HEK293 (cell line): ENCODE results near the gene TCP11.

Experiments used
- CTCF ChIA-PET: fragments of 350-600 bp; formaldehyde crosslinking; extraction: SDS; loops from one replicate; lab custom pipeline; 2021; ENCODE audit warnings: antibody characterized with exemption; lab: Yijun Ruan, JAX
- POLR2A ChIA-PET: fragments of 300-600 bp; formaldehyde crosslinking; extraction: SDS; loops from one replicate; lab custom pipeline; 2020; ENCODE audit warnings: antibody characterized with exemption, inconsistent platforms; lab: Yijun Ruan, JAX
- H3K27ac ChIP-seq: fragments of 200-500 bp; sonication (Bioruptor generic); 2 replicates; pipeline ENCODE4 v1.5.1; 2014; ENCODE audit warnings: low read depth, low read length, control low read depth, inconsistent platforms; ENCODE audit errors: extremely low read depth
- H3K36me3 ChIP-seq, 2 experiments: fragments of 200-500 bp in 1 of 2; sonication (Bioruptor generic) in 1 of 2; 1 replicate in 1 of 2; 2 replicates in 1 of 2; pipeline ENCODE4 v1.5.1; 2014 to 2017; ENCODE audit warnings: inconsistent platforms in 2 of 2, low read length in 2 of 2; ENCODE audit not compliant: control insufficient read depth in 2 of 2, insufficient read depth in 1 of 2
- H3K4me1 ChIP-seq: fragments of 200-500 bp; sonication (Bioruptor generic); 2 replicates; pipeline ENCODE4 v1.5.1; 2014; ENCODE audit warnings: mild to moderate bottlenecking, low read length, inconsistent platforms; ENCODE audit not compliant: control insufficient read depth, insufficient read depth
- H3K4me3 ChIP-seq: 2 replicates; pipeline ENCODE4 v1.5.1; 2011; ENCODE audit warnings: low read depth, mild to moderate bottlenecking, control low read depth, low read length, moderate library complexity
- H3K9me3 ChIP-seq: fragments of 200-500 bp; sonication (Bioruptor generic); 2 replicates; pipeline ENCODE4 v1.5.1; 2014; ENCODE audit warnings: low read depth, low read length, inconsistent platforms; ENCODE audit not compliant: control insufficient read depth, insufficient read depth
- BCL11A ChIP-seq: fragments of 450-650 bp; formaldehyde crosslinking; IDR thresholded peaks from 2 replicates; pipeline ENCODE4 v1.5.1; 2016; ENCODE audit warnings: low read depth, missing biosample characterization, missing genetic modification characterization
- BCL11B ChIP-seq: fragments of 450-650 bp; formaldehyde crosslinking; IDR thresholded peaks from 2 replicates; pipeline ENCODE4 v1.5.1; 2016; ENCODE audit warnings: low read depth, missing biosample characterization, missing genetic modification characterization
- KLF9 ChIP-seq: fragments of 450-650 bp; formaldehyde crosslinking; IDR thresholded peaks from 2 replicates; pipeline ENCODE4 v1.5.1; 2016; ENCODE audit warnings: missing biosample characterization, missing genetic modification characterization, low read depth
- MYNN ChIP-seq: fragments of 450-650 bp; formaldehyde crosslinking; IDR thresholded peaks from 2 replicates; pipeline ENCODE4 v1.5.1; 2016; ENCODE audit warnings: missing biosample characterization, missing genetic modification characterization, borderline replicate concordance
- RBAK ChIP-seq: fragments of 450-650 bp; formaldehyde crosslinking; IDR thresholded peaks from 2 replicates; pipeline ENCODE4 v1.5.1; 2016; ENCODE audit warnings: missing biosample characterization, missing genetic modification characterization
- YY2 ChIP-seq: fragments of 450-650 bp; formaldehyde crosslinking; IDR thresholded peaks from 2 replicates; pipeline ENCODE4 v1.5.1; 2016; ENCODE audit warnings: missing biosample characterization, missing genetic modification characterization
- ZFP3 ChIP-seq: fragments of 450-650 bp; formaldehyde crosslinking; IDR thresholded peaks from 2 replicates; pipeline ENCODE4 v1.5.1; 2016; ENCODE audit warnings: low read depth, missing biosample characterization, missing genetic modification characterization
- ZNF114 ChIP-seq: fragments of 450-650 bp; formaldehyde crosslinking; IDR thresholded peaks from 2 replicates; pipeline ENCODE4 v1.5.0; 2017; ENCODE audit warnings: missing biosample characterization, missing genetic modification characterization
- ZNF121 ChIP-seq: fragments of 450-650 bp; formaldehyde crosslinking; IDR thresholded peaks from 2 replicates; pipeline ENCODE4 v1.5.1; 2016; ENCODE audit warnings: missing biosample characterization, missing genetic modification characterization
- ZNF133 ChIP-seq: fragments of 450-650 bp; formaldehyde crosslinking; IDR thresholded peaks from 2 replicates; pipeline ENCODE4 v1.5.1; 2016; ENCODE audit warnings: missing biosample characterization, missing genetic modification characterization
- ZNF169 ChIP-seq: fragments of 450-650 bp; formaldehyde crosslinking; IDR thresholded peaks from 2 replicates; pipeline ENCODE4 v1.5.1; 2016; ENCODE audit warnings: missing biosample characterization, missing genetic modification characterization
- ZNF239 ChIP-seq: fragments of 450-650 bp; formaldehyde crosslinking; IDR thresholded peaks from 2 replicates; pipeline ENCODE4 v1.5.1; 2016; ENCODE audit warnings: missing biosample characterization, missing genetic modification characterization
- ZNF350 ChIP-seq: fragments of 450-650 bp; formaldehyde crosslinking; IDR thresholded peaks from 2 replicates; pipeline ENCODE4 v1.5.0; 2017; ENCODE audit warnings: missing biosample characterization, mild to moderate bottlenecking, missing genetic modification characterization
- ZNF404 ChIP-seq: fragments of 450-650 bp; formaldehyde crosslinking; IDR thresholded peaks from 2 replicates; pipeline ENCODE4 v1.5.1; 2017; ENCODE audit warnings: missing biosample characterization, missing genetic modification characterization
- ZNF416 ChIP-seq: fragments of 450-650 bp; formaldehyde crosslinking; IDR thresholded peaks from 2 replicates; pipeline ENCODE4 v1.5.1; 2016; ENCODE audit warnings: missing biosample characterization, missing genetic modification characterization
- ZNF558 ChIP-seq: fragments of 450-650 bp; formaldehyde crosslinking; IDR thresholded peaks from 2 replicates; pipeline ENCODE4 v1.5.1; 2016; ENCODE audit warnings: missing biosample characterization, missing genetic modification characterization
- ZNF571 ChIP-seq: fragments of 450-650 bp; formaldehyde crosslinking; IDR thresholded peaks from 2 replicates; pipeline ENCODE4 v1.5.0; 2017; ENCODE audit warnings: missing biosample characterization, missing genetic modification characterization
- ZNF626 ChIP-seq: fragments of 450-650 bp; sonication (Bioruptor Pico); formaldehyde crosslinking; IDR thresholded peaks from 2 replicates; pipeline ENCODE4 v1.5.1; 2018; ENCODE audit warnings: missing biosample characterization, missing genetic modification characterization, inconsistent platforms
- ZNF658 ChIP-seq: fragments of 450-650 bp; formaldehyde crosslinking; IDR thresholded peaks from 2 replicates; pipeline ENCODE4; 2016; ENCODE audit warnings: missing biosample characterization, missing genetic modification characterization
- ZNF664 ChIP-seq: fragments of 450-650 bp; formaldehyde crosslinking; IDR thresholded peaks from 2 replicates; pipeline ENCODE4 v1.5.1; 2016; ENCODE audit warnings: missing biosample characterization, missing genetic modification characterization
- ZNF830 ChIP-seq: fragments of 450-650 bp; IDR thresholded peaks from 2 replicates; pipeline ENCODE4 v1.5.0; 2018; ENCODE audit warnings: missing biosample characterization, missing genetic modification characterization, low read depth, mild to moderate bottlenecking, moderate library complexity
- ZXDB ChIP-seq: fragments of 450-650 bp; formaldehyde crosslinking; IDR thresholded peaks from 2 replicates; pipeline ENCODE4 v1.5.1; 2016; ENCODE audit warnings: missing biosample characterization, missing genetic modification characterization
- TF ChIP-seq, protein P1 (sequence below): fragments of 450-650 bp; formaldehyde crosslinking; IDR thresholded peaks from 2 replicates; pipeline ENCODE4 v1.5.1; 2017; ENCODE audit warnings: missing biosample characterization, missing genetic modification characterization
- TF ChIP-seq, protein P2 (sequence below): fragments of 450-650 bp; formaldehyde crosslinking; IDR thresholded peaks from 2 replicates; pipeline ENCODE4 v1.5.1; 2016; ENCODE audit warnings: missing biosample characterization, missing genetic modification characterization
- TF ChIP-seq, protein P3 (sequence below): fragments of 450-650 bp; formaldehyde crosslinking; IDR thresholded peaks from 2 replicates; pipeline ENCODE4 v1.5.1; 2016; ENCODE audit warnings: missing biosample characterization, missing genetic modification characterization
- TF ChIP-seq, protein P4 (sequence below): fragments of 450-650 bp; formaldehyde crosslinking; IDR thresholded peaks from 2 replicates; pipeline ENCODE4 v1.5.1; 2016; ENCODE audit warnings: missing biosample characterization, missing genetic modification characterization

TCP11 gene

DNA sequence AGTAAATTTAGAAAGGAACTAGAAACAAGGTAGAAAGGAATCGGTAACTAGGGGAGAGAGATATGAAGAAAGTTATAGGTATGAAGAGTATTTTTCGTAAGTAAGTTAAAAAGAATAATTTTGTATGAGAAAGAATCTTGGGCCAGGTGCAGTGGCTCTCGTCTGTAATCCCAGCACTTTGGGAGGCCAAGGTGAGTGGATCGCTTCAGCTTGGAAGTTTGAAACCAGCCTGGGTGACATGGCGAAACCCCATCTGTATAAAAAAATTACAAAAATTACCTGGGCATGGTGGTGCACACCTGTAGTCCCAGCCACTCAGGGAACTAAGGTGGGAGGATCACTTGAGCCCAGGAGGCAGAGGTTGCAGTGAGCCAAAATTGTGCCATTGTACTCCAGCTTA lies 42.0 kb downstream of the TCP11 start:
- ChIA-PET POLR2A (no interaction called here), CTCF (interaction anchor here (0.8 to 2.1 kb wide), 3 partner anchors 39 to 106 kb away, joined by 4 to 8 read pairs (median 6); no protein-coding TSS in a partner anchor)
- no peak overlapping the region for H3K4me3 ChIP-seq
- no peak overlapping the region for H3K27ac ChIP-seq
- H3K36me3 ChIP-seq, result no peaks in the 10 kb centered on the region
- no peaks in the 10 kb centered on the region for H3K9me3 ChIP-seq
- H3K4me1 ChIP-seq, result peaks cover 18% of the 10 kb centered on the region
- TF ChIP-seq ZFP3 (tag by site-specific recombination), result no peak
- TF ChIP-seq ZNF239 (tag by site-specific recombination), result no peak
- no peak for TF ChIP-seq BCL11B (tag by site-specific recombination)
- TF ChIP-seq ZNF114 (tag by site-specific recombination), result no peak
- no peak for TF ChIP-seq ZXDB (tag by site-specific recombination)

DNA sequence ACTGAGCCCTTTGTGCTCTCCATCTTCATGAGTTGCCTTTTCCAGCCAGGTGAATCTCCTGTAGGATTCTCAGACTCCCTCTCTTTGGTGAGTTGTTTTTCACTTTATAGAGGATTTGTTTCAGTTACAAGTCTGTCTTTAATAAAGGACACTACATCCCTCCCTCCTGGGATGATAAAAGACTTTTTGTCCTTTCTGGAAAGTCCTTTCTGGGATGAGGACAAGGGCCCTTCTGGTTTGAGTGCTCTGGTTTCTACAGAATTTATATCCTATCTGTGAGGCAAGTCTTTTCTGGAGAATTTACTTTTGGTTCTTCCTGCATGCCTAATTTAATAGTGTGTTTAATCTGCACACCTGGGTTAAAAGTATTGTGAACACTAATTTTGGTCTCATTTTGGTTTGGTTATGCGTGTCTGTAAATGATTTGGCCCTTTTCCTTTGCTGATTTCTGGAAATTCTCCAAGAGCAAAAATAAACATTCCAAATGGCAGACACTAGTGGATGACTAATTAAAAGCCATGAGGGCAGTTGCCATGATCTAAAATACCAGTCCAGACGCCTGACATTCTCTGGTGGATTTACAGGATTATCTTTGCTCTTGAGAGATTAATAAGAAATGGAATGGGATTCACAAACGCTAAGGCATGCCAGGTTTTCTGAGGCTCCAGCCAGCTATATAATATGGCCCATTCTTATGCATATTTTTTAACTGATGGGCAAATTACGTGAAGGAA lies 44.8 kb downstream of the TCP11 start:
- POLR2A ChIA-PET, result interaction anchor here (0.7 kb wide), 2 partner anchors 208 to 1568 kb away, joined by 3 to 6 read pairs; partner anchors contain the start of gene TAF11
- no peaks in the 10 kb centered on the region for H3K9me3 ChIP-seq
- CTCF ChIA-PET, result interaction anchor here (0.6 to 1.2 kb wide), 3 partner anchors 43 to 144 kb away, joined by 4 to 5 read pairs (median 4); no protein-coding TSS in a partner anchor
- H3K4me1 ChIP-seq, result peaks cover 18% of the 10 kb centered on the region
- no peaks in the 10 kb centered on the region for H3K36me3 ChIP-seq
- H3K4me3 ChIP-seq, result no peak overlapping the region
- H3K27ac ChIP-seq, result no peak overlapping the region
- TF ChIP-seq BCL11A (tag by site-specific recombination) (0 out of 2 replicates have a peak, but pooled peaks have one; percentile 25), KLF9 (tag by site-specific recombination) (no peak), ZNF830 (no peak), ZNF571 (tag by site-specific recombination) (no peak), ZNF404 (tag by site-specific recombination) (no peak), ZNF121 (tag by site-specific recombination) (no peak), ZNF416 (no peak), ZNF658 (tag by site-specific recombination) (no peak), ZNF558 (tag by site-specific recombination) (0 out of 2 replicates have a peak, but pooled peaks have one; percentile 18), ZNF626 (tag by site-specific recombination) (no peak), ZNF664 (tag by site-specific recombination) (0 out of 2 replicates have a peak, but pooled peaks have one; percentile 29), ZNF169 (tag by site-specific recombination) (no peak), ZNF350 (tag by site-specific recombination) (no peak), RBAK (tag by site-specific recombination) (no peak), MYNN (tag by site-specific recombination) (no peak), ZNF133 (tag by site-specific recombination) (no peak), YY2 (tag by site-specific recombination) (peak; percentile 22; the same call in 1 of the 2 replicates)
- TF ChIP-seq, protein P1, sequence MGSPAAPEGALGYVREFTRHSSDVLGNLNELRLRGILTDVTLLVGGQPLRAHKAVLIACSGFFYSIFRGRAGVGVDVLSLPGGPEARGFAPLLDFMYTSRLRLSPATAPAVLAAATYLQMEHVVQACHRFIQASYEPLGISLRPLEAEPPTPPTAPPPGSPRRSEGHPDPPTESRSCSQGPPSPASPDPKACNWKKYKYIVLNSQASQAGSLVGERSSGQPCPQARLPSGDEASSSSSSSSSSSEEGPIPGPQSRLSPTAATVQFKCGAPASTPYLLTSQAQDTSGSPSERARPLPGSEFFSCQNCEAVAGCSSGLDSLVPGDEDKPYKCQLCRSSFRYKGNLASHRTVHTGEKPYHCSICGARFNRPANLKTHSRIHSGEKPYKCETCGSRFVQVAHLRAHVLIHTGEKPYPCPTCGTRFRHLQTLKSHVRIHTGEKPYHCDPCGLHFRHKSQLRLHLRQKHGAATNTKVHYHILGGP, result 0 out of 2 replicates have a peak, but pooled peaks have one; percentile 23
- TF ChIP-seq, protein P2, sequence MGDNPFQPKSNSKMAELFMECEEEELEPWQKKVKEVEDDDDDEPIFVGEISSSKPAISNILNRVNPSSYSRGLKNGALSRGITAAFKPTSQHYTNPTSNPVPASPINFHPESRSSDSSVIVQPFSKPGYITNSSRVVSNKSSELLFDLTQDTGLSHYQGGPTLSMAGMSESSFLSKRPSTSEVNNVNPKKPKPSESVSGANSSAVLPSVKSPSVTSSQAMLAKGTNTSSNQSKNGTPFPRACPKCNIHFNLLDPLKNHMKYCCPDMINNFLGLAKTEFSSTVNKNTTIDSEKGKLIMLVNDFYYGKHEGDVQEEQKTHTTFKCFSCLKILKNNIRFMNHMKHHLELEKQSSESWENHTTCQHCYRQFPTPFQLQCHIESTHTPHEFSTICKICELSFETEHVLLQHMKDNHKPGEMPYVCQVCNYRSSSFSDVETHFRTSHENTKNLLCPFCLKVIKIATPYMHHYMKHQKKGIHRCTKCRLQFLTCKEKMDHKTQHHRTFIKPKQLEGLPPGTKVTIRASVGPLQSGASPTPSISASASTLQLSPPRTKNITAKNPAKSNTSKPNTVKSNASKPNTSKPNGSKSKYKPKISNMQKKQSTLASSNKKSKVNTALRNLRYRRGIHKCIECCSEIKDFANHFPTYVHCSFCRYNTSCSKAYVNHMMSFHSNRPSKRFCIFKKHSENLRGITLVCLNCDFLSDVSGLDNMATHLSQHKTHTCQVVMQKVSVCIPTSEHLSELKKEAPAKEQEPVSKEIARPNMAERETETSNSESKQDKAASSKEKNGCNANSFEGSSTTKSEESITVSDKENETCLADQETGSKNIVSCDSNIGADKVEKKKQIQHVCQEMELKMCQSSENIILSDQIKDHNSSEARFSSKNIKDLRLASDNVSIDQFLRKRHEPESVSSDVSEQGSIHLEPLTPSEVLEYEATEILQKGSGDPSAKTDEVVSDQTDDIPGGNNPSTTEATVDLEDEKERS, result no peak
- TF ChIP-seq, protein P3, sequence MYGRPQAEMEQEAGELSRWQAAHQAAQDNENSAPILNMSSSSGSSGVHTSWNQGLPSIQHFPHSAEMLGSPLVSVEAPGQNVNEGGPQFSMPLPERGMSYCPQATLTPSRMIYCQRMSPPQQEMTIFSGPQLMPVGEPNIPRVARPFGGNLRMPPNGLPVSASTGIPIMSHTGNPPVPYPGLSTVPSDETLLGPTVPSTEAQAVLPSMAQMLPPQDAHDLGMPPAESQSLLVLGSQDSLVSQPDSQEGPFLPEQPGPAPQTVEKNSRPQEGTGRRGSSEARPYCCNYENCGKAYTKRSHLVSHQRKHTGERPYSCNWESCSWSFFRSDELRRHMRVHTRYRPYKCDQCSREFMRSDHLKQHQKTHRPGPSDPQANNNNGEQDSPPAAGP (tag by site-specific recombination), result no peak
- TF ChIP-seq, protein P4, sequence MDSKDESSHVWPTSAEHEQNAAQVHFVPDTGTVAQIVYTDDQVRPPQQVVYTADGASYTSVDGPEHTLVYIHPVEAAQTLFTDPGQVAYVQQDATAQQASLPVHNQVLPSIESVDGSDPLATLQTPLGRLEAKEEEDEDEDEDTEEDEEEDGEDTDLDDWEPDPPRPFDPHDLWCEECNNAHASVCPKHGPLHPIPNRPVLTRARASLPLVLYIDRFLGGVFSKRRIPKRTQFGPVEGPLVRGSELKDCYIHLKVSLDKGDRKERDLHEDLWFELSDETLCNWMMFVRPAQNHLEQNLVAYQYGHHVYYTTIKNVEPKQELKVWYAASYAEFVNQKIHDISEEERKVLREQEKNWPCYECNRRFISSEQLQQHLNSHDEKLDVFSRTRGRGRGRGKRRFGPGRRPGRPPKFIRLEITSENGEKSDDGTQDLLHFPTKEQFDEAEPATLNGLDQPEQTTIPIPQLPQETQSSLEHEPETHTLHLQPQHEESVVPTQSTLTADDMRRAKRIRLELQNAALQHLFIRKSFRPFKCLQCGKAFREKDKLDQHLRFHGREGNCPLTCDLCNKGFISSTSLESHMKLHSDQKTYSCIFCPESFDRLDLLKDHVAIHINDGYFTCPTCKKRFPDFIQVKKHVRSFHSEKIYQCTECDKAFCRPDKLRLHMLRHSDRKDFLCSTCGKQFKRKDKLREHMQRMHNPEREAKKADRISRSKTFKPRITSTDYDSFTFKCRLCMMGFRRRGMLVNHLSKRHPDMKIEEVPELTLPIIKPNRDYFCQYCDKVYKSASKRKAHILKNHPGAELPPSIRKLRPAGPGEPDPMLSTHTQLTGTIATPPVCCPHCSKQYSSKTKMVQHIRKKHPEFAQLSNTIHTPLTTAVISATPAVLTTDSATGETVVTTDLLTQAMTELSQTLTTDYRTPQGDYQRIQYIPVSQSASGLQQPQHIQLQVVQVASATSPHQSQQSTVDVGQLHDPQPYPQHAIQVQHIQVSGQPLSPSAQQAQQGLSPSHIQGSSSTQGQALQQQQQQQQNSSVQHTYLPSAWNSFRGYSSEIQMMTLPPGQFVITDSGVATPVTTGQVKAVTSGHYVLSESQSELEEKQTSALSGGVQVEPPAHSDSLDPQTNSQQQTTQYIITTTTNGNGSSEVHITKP (tag by site-specific recombination), result peak; percentile 71
